ENCODE measurements around the gene GSTT2B.
"Not testable (repeated sequence)": the region's sequence is repeated elsewhere in the genome, so short reads cannot be mapped to it uniquely, and the experiment has no call there.

Gene GSTT2B

GRCh38 chr22:23986089-23986488 lies 25.1 kb upstream of the GSTT2B start:
- not testable (repeated sequence) for DNase-seq

DNA sequence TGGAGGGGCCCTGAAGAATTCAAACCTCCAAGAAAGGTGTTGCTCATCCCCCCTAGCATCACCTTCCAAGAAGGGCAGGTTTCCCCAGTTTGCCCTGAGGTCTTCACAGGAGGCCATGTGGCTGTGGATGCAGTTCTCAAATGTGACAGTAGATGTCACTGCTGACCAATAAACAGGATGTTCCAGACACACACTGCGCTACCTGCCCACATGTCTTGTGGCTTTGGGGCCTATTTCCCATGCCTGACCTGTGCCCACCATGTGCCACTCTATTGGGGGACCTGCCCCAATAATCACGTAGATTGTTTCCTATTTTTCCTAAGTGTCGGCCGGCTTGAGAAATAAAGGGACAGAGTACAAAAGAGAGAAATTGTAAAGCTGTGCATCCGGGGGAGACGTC lies 23.4 kb upstream of the GSTT2B start:
- peak in 7 of 56 donors; percentile 6 to 23 (median 14) for DNase-seq

DNA sequence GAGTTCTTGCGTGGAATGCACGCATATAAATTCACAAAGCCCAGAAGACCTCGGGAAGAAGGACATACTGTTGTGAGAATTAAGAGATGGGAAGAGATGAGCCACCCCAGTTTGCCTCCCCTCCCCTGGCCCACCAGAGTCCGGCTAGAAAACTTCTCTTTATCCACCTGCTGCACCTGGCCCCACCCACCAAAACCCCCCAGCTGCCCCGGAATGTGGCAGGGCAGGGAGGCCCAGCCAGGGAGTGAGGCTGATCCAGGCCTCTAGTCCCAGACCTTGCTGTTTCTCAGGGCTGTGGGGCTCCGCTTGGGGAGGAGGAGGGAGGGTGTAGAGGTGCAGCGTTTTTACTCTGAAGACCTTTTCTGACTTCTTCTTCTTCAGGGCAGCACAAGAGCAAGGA lies 19.6 kb upstream of the GSTT2B start:
- not testable (repeated sequence) for DNase-seq

GRCh38 chr22:23979557-23980240 lies 18.7 kb upstream of the GSTT2B start, which contains the start of gene GSTT2:
Gene GSTT2, plus strand, starts transcription at chr22:23980134.
- DNase-seq = not testable (repeated sequence)

GRCh38 chr22:23977304-23977703 lies 16.3 kb upstream of the GSTT2B start:
- not testable (repeated sequence) for DNase-seq

DNA sequence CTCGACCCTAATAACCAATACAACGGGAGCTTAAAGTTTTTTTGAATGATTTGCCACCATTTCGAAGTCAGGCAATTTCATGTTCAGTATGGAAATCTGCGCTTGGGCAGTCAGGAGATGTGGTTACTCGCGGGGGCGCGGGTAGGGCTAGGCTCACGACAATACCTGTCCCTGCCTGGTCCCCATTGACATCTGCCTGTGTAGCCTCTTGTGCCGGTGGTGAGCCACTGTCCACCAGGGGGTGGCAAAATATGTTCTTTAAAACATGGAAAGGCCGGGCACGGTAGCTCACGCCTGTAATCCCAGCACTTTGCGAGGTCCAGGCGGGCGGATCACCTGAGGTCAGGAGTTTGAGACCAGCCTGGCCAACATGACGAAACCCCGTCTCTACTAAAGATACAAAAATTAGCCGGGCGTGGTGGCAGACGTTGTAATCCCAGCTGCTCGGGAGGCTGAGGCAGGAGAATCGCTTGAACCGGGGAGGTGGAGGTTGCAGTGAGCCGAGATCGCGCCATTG lies 13.9 kb upstream of the GSTT2B start:
- not testable (repeated sequence) for DNase-seq

GRCh38 chr22:23974345-23974744 lies 13.3 kb upstream of the GSTT2B start, which contains the start of gene DDT:
Gene DDT, minus strand, starts transcription at chr22:23974441. Its CDS starts 27 bp downstream, at chr22:23974414.
- DNase-seq = not testable (repeated sequence)

DNA sequence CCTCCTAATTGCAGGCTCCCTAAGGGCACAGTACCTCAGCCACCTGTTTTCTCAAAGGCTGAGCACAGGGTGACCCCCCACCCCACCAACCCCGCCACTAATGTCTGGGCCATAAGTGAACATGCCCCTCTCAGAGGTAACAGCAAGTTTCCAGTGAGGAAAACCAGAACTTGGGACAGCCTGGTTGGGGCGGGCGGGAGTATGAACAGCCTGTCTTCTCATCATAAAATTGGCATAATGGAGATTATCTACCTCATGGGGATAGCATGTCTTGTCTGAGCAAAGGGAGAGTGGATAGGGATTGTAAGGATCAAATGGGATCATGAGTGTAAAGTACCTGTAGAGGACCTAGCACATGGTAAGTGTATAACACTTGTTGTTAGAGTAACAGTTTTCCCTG lies 10.9 kb upstream of the GSTT2B start:
- not testable (repeated sequence) for DNase-seq

GRCh38 chr22:23970816-23971486 lies 10.0 kb upstream of the GSTT2B start:
- DNase-seq = no peak

GRCh38 chr22:23970201-23970641 lies 9.2 kb upstream of the GSTT2B start:
- no peak for DNase-seq

GRCh38 chr22:23969071-23969470 lies 8.1 kb upstream of the GSTT2B start:
- no peak for DNase-seq

- DNase-seq = not testable (repeated sequence)
Observed at GRCh38 chr22:23966568-23966967, 5.6 kb upstream of the GSTT2B start, which contains the start of gene DDTL. Gene DDTL, plus strand, starts transcription at chr22:23966888. Its CDS starts 27 bp downstream, at chr22:23966915.

GRCh38 chr22:23966094-23966493 lies 5.1 kb upstream of the GSTT2B start:
- DNase-seq = not testable (repeated sequence)

DNA sequence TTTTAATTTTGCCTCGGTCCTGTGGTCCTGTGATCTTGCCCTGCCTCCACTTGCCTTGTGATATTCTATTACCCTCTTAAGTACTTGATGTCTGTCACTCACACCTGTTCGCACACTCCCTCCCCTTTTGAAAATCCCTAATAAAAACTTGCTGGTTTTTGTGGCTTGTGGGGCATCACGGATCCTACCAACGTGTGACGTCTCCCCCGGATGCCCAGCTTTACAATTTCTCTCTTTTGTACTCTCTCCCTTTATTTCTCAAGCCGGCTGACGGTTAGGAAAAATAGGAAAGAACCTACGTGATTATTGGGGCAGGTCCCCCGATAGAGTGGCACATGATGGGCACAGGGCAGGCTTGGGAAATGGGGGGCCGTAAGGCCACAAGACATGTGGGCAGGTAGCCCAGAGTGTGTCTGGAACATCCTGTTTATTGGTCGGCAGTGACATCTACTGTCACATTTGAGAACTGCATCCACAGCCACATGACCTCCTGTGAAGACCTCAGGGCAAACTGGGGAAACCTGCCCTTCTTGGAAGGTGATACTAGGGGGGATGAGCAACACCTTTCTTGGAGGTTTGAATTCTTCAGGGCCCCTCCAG lies 4.6 kb downstream of the GSTT2B start:
- peak in 53 of 56 donors; percentile 6 to 93 (median 54) for DNase-seq

DNA sequence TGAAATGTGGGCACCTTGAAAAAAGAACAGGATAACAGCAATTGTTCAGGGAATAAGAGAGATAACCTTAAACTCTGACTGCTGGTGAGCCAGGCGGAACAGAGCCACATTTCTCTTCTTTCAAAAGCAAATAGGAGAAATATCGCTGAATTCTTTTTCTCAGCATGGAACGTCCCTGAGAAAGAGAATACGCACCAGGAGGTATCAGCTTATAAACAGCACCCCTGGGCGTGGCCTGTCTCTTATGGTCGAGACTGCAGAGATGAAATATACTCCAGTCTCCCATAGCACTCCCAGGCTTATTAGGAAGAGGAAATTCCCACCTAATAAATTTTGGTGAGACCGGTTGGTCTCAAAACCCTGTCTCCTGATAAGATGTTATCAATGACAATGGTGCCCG lies 5.1 kb downstream of the GSTT2B start:
- DNase-seq = not testable (repeated sequence)

DNA sequence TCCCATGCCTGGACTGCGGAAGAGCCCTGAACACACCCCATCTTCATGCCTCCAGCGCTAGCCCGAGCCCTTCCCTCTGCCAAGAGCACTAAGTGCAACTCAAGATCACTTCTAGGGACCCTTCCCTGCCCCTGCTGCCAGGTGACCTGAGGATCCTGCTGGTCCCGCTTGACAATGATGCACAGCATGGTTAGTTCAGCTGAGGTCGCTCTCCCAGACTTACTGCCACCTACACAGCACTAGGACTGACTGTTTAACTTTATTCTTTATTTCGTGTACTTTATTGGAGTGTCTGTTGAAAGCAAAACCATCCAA lies 6.0 kb downstream of the GSTT2B start:
- not testable (repeated sequence) for DNase-seq

DNA sequence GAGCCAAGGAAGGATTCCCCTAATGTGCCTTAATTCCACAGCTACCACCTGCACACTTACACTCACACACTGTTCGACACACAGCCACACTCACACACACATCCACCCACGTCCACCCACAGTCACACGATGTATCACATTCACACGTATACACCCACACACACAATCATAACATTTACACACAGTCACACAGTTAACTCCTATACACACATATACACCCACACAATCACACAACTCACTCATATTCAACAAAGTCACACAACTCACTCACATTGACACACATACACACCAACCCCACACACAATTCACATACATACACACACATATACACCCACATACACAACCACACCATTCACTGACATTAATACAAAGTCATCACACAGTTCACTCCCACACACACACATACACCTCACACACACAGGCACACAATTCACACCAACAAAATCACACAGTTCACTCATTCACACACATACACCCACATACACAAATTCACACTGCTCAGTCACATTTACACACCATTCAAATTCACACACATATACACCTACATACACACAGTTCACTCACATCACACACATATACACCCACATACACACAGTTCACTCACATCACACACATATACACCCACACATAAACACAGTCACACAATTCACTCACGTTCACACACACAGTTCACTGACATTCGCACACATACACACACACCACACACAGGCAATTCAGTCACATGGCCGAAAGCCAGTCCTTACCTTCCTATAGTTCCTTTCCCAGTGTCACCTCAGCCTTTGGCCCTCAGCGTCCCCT lies 6.6 kb downstream of the GSTT2B start:
- DNase-seq = not testable (repeated sequence)

- not testable (repeated sequence) for DNase-seq
Observed at GRCh38 chr22:23953485-23953884, 7.5 kb downstream of the GSTT2B start.

GRCh38 chr22:23952794-23953405 lies 8.1 kb downstream of the GSTT2B start:
- DNase-seq = not testable (repeated sequence)

- not testable (repeated sequence) for DNase-seq
Observed at GRCh38 chr22:23951383-23951782, 9.6 kb downstream of the GSTT2B start.

DNA sequence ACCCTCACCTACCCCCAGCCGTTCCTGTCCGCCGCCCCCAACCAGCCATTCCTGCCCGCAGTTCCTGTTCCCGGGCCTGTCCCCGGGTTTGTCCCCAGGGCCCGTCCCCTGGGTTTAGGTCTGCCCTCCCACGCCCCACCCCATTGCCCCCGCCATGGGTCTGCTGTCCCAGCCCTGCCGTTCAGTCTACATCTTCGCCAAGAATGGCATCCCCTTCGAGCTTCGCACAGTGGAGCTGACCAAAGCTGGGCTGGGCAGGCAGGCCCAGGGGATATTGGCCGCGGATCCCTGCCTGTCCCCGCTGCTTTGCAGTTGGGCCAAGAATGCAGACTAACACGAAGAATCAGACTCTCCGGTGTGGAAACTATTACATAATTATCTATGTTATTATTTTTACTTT lies 11.2 kb downstream of the GSTT2B start:
- not testable (repeated sequence) for DNase-seq
